HG03139 (cell line): ENCODE results near the gene SIDT1.
A peak's percentile ranks its signal among the peaks of the same experiment; 100 is the strongest.

Experiments used
- ATAC-seq: cut with Tn5 transposase; IDR thresholded peaks from one replicate; pipeline ENCODE4 v1.9.1; 2021; ENCODE audit not compliant: unreplicated experiment

Gene SIDT1

DNA sequence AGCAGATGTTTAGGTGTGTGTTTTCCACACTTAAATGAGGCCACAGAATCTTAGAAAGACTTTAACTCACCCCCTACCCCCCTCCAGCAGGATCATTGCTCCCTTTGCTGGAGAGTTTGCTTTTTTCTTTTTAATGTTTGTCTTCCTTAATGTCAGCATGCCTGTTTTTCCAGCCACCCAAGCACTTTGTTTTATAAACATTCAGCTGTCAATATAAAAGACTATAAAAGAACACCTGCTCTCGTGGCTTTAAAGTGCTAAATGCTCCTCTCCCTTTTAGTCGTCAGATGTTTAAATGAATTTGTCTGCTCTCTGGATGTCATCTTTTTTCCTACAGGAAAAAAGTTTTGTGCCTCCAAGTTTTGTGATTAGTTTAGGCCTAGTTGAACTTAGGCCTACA lies 61.7 kb downstream of the SIDT1 start:
- ATAC-seq, result no peak

GRCh38 chr3:113597596-113598354 lies 65.4 kb downstream of the SIDT1 start:
- ATAC-seq, result no peak

DNA sequence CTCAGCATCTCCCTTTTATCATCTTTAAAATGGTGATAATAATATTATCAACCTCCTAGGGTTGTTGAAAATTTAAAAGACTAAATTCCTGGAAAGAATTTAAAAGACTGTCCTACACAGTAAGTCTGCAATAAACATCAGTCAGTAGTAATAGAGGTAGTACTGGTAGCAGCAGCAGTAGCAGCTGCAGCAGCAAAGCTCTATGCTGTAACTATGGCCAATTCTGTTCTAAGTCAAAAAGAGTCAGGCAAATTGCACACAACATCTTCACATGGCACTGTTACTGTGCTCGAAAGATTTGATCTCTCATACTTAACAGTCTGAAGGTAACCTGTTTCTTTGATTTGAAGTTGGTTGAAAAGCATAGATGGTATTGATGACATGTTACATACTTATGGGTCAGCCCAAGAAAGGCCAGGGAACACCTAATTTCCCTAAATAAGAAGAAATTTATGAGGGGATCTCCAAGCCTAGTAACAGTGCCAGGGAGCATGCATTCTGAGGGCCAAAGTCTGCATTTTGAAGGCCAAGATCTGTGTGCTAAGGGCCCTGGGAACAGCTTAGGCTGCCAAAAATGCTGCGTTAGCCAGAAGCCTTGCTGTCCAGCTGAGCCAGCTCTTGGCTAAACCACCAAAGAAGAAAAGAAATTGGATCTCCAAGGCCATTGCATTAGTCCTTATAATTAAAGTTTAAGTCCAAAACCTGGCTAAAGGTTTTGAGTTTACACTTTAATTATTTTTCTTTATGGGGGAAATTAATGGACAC lies 68.2 kb downstream of the SIDT1 start:
- ATAC-seq, result no peak

GRCh38 chr3:113601240-113601639 lies 68.9 kb downstream of the SIDT1 start:
- ATAC-seq, result no peak

- ATAC-seq, result no peak
These were observed 69.9 kb downstream of the SIDT1 start for GRCh38 chr3:113602256-113602655.

DNA sequence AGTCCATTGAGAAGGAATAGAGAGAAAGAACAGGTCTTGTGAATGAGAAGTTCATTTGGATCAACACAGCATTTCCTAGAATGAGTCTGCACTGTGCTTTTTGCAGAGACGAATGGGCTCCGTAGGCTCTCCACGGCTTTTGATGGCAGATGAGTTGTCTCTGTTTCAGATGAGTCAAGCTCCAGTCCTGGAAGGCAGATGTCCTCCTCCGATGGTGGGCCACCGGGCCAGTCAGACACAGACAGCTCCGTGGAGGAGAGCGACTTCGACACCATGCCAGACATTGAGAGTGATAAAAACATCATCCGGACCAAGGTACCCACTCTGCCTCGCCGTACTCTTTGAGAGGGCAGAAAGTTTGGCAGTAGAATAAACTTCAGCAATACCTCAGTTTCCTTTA lies 70.5 kb downstream of the SIDT1 start:
- ATAC-seq, result no peak

DNA sequence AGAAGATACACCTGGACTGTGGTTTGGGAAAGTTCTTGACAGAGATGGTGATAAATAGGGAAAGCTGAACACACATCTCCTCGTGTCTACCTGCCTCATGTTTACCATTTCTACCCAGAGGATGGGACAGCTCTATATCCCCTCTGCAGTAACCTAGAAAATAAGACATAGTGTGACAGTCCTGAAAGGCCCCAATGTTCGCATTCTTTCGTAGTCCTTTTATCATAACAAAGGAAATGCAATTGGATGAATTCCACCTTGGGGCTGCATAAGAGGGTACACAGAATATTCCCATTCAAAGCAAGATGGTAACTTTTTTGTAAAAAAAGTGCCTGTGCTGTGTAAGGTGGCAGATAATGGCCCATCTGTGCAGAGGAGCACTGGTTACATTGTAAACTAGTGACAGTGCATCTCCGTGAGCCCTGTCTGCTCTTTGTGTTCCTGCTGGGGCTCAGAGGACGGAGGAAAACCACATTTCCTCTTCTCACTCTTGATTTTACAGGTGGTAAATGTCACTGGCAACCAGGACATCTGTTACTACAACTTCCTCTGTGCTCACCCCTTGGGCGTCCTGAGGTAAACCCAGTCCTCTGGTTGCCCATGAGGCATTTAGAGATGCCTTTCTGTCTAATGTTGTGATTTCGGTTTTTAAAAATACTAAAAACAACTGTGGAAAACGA lies 74.3 kb downstream of the SIDT1 start:
- peak; percentile 98 for ATAC-seq

DNA sequence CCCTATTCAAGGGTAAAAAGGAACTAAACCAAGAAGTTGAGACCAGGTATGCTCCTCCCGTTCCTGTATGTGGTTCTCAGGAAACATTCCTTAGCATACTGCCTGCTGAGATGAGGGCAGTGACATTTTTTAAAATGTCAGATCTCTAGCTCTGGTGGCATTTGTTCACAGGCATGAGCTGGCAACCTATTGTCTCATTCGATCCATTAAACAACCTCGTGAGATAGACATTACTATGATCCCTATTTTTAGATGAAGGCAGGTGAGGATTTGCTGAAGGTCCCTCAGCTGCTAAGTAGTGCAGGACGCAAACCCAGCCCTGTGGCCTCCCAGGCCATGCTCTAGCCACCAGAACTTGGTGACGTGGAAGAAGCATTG lies 74.9 kb downstream of the SIDT1 start:
- no peak for ATAC-seq

GRCh38 chr3:113614402-113614801 lies 82.0 kb downstream of the SIDT1 start:
- ATAC-seq, result no peak

DNA sequence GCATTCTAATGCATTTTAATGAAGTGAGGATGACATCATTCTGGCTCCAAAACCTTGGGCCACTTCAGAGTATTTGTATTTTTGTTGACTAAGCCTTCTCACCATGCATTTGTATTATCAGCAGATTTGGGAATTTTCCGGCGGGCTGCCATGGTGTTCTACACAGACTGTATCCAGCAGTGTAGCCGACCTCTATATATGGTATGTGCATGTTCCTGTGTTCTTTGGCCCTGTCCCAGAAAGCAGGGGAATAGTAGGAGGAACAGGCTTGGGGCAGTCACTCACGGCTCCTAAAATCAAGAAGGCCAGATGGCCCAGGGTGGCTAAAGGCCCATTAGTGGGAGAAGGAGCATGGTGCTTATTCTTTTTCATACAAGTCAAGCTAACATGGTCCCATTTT lies 83.6 kb downstream of the SIDT1 start:
- ATAC-seq, result no peak

- ATAC-seq, result no peak
These were observed 85.4 kb downstream of the SIDT1 start for GRCh38 chr3:113617726-113618125.

DNA sequence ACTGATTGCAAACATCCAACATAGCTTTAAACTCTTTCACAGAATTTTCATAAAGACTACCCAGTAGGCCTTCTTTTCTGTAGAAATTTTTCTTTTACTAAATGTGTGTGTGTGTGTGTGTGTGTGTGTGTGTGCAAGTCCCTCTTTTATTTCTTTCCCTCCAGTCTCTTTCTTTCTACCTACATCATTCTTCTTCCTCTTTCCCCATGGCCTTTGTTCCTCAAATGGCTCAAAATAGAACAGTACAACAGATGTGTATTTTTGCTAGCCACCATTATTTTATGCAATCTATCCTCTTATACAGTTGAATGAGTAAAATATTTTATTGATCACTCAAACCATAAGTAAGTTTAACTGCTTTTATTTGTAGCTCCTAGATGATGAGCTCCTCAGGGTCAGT lies 87.7 kb downstream of the SIDT1 start:
- ATAC-seq, result no peak

GRCh38 chr3:113623324-113623723 lies 91.0 kb downstream of the SIDT1 start:
- no peak for ATAC-seq

DNA sequence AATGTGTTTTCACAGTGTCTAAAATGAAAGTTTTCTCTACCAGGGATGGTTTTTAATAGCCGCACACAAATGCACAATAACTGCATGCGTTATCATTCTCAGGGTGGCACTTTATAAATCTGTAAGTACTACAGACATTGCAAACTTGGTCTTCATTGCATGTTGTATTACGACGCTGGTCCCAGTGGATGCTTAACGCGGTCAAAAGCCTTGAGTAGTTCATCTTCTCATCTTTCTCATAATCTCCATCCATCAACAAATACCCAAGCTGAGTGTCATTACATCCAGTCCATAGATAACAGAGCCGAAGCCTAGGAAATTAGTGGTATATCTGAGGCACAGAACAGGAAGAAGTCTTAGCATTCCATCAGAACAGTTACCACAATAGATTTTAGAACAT lies 91.5 kb downstream of the SIDT1 start:
- no peak for ATAC-seq

- no peak for ATAC-seq
These were observed 93.5 kb downstream of the SIDT1 start for GRCh38 chr3:113625834-113626233.

- no peak for ATAC-seq
These were observed 94.4 kb downstream of the SIDT1 start for GRCh38 chr3:113626503-113627371.

- no peak for ATAC-seq
These were observed 96.0 kb downstream of the SIDT1 start for GRCh38 chr3:113628316-113628715.

- ATAC-seq, result no peak
These were observed 96.4 kb downstream of the SIDT1 start for GRCh38 chr3:113628788-113629187.

DNA sequence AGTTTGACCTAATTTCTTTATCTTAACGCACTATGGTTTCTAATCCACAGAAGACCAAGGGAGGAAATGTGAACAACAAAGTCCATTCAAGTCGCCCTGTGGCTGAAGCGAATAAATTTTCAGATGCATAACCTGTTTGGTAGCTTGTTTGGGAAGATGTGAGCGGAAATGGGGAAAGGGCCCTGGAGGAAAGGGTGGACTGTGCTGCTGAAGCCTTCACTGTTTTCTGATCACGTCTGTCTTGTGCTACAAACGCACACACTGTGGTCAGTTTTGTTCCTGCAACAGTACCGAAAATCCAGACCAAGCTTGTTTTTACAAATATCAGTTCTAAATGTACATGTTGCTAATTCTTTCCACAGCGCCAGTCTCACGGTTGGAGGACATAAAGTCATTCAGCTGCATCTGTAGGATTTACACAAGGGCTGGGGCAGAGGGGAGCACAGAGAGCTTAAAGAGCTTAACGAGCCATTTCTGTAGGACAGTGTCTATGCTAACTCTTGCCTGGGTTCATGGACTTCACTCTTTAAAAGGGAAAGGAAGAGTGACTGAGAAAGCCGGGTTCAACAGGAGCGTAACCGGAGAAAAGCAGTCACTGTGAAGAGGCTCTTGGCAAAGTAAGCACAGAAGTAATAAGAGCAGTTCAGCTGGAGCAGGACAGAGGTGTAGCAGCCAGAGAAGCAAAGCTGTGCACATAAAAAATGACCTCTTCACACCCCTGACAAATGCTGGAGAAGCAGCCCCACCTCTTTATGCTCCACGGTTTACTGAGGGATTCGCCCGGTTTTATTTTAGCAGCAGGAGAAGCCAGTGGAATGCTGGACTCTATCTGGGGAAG lies 97.4 kb downstream of the SIDT1 start:
- no peak for ATAC-seq

DNA sequence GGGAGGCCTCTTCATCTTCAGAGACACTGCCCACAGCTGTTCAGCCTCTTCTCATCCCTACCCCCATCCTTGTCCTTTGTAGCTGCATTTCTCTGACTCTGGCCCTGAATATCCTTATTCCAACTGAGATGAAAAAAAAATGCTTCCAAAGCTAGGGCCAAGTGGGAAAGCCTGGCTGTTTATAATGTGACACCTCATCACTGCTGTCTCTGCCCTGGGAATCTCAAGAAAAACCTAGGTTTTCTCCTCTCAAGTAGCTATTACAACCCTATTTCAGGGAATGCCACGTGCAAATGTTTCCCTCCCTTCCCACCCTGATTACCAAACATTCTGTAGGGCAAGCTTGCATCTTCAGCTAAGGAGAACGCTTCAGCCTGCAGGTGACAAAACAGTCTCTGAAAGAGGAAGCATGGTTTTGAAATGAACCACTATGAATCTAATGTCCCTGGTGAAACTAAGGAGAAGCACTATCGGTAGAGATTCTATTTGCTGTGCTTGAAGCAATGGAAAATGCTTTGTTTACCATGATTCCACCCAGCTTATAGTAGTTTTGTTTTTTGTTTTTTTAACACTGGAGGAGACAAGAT lies 98.7 kb downstream of the SIDT1 start:
- no peak for ATAC-seq
